Measurements from ENCODE around the gene PCDHB6.
"Not testable (repeated sequence)": the region's sequence is repeated elsewhere in the genome, so short reads cannot be mapped to it uniquely, and the experiment has no call there.

PCDHB6 gene

GRCh38 chr5:141201646-141202045, 51.8 kb downstream of the PCDHB6 start:
- not testable (repeated sequence) for DNase-seq (ENCODE audit: extremely low read depth in 1 of 2, low read depth in 1 of 2)
